22Rv1 (cell line): ENCODE data around the gene MT1X.
"Not testable (repeated sequence)": the region's sequence is repeated elsewhere in the genome, so short reads cannot be mapped to it uniquely, and the experiment has no call there.

Source experiments
- CTCF ChIP-seq: fragments of 450-650 bp; IDR thresholded peaks from 2 replicates; pipeline ENCODE4 v1.5.1; 2017; ENCODE audit warnings: mild to moderate bottlenecking
- ZFX ChIP-seq: fragments of 450-650 bp; IDR thresholded peaks from 2 replicates; pipeline ENCODE4 v1.6.1; 2017; ENCODE audit warnings: antibody characterized with exemption, borderline replicate concordance

GRCh38 chr16:56717532-56717931 lies 35.3 kb downstream of the MT1X start:
- TF ChIP-seq CTCF, ZFX: not testable (repeated sequence)
